ENCODE measurements around the gene MTMR10. TPM values are rescaled to one million over a fixed set of nuclear protein-coding genes. Genes with fewer than 3 reads are reported as not detected.

The MTMR10 gene
- total and polyA plus RNA-seq, 7 donors: 11.4 to 31.0 (median 24.3) TPM

DNA sequence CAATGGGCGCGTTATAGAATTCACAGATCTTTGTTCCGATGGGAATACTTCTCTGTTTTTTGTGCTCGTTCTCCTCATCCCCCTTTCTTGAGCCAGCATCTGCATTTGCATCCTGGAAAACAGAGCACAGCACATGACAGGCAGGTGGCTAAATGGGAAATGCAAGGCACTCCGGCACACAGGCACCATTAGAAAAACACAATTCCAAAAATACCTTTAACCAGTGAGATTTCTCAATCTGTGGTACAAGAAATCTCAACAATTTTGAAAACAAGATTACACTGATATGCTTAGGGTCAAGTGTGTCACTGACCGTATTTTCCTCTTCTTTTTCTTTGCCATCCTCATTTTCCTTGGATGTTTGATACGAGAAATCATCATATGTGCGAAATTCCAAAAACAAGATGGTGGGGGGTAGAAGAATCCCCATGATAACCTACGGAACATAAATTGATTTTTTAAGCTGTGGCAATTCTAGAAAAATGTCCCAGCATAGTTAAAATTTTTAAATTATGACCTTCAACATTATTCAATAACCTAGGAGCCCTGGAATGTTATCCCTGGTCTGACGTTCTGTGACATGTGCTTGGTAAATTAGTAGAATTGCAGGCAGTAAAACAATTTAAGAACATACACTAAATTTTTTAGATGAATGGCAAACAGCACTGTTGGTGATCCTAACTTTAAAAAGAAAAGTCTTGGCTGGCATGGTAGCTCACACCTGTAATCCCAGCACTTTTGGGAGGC lies 46.5 kb upstream of the MTMR10 start:
- no peak overlapping the region for H3K27ac ChIP-seq
- intact Hi-C loops (cut with DNase I): no loop called here
- H3K4me1 ChIP-seq: peaks cover 0 to 4% (median 0%) of the 10 kb centered on the region in 4 donors
- no peaks in the 10 kb centered on the region for H3K27me3 ChIP-seq
- no peak for DNase-seq
- H3K36me3 ChIP-seq: no peaks in the 10 kb centered on the region
- no peak overlapping the region for H3K4me3 ChIP-seq
- no peaks in the 10 kb centered on the region for H3K9me3 ChIP-seq
- 83 to 88% methylated on average over 10 of the region's 10 CpGs for WGBS, 2 donors
- TF ChIP-seq POLR2A (IDR thresholded peaks at IDR 0.05): no peak
- TF ChIP-seq POLR2AphosphoS5 (IDR thresholded peaks at IDR 0.05): no peak
- TF ChIP-seq, protein P1, sequence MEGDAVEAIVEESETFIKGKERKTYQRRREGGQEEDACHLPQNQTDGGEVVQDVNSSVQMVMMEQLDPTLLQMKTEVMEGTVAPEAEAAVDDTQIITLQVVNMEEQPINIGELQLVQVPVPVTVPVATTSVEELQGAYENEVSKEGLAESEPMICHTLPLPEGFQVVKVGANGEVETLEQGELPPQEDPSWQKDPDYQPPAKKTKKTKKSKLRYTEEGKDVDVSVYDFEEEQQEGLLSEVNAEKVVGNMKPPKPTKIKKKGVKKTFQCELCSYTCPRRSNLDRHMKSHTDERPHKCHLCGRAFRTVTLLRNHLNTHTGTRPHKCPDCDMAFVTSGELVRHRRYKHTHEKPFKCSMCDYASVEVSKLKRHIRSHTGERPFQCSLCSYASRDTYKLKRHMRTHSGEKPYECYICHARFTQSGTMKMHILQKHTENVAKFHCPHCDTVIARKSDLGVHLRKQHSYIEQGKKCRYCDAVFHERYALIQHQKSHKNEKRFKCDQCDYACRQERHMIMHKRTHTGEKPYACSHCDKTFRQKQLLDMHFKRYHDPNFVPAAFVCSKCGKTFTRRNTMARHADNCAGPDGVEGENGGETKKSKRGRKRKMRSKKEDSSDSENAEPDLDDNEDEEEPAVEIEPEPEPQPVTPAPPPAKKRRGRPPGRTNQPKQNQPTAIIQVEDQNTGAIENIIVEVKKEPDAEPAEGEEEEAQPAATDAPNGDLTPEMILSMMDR (IDR thresholded peaks at IDR 0.05): no peak
- no peak for TF ChIP-seq EP300 (IDR thresholded peaks at IDR 0.05)

DNA sequence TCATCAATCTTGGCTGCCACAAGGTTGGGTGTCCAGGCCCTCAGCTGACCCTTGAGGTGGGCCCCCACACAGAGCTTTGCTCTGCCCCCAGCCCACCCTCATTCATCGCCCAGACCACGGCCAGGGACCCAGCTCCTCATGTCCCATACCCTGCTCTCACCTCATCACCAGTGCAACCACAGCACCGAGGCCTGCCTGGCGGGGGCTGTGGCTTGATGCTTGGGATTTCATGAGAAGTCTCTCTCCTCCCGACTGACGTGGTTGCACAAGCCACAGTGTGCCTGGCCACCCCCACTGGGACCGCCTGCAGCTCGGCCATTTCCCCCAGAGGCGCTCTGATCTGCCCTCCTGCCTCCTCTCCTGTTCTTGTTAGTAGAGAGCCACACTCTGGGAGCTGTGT lies 45.4 kb upstream of the MTMR10 start:
- no peak overlapping the region for H3K4me3 ChIP-seq
- intact Hi-C loops (cut with DNase I): no loop called here
- no peak overlapping the region for H3K27ac ChIP-seq
- 91 to 93% methylated on average over 9 of the region's 9 CpGs for WGBS, 2 donors
- no peaks in the 10 kb centered on the region for H3K36me3 ChIP-seq
- no peak for DNase-seq
- TF ChIP-seq, protein P1 (IDR thresholded peaks at IDR 0.05): no peak
- TF ChIP-seq POLR2A (IDR thresholded peaks at IDR 0.05): no peak
- no peak for TF ChIP-seq EP300 (IDR thresholded peaks at IDR 0.05)
- TF ChIP-seq POLR2AphosphoS5 (IDR thresholded peaks at IDR 0.05): no peak
- H3K9me3 ChIP-seq: no peaks in the 10 kb centered on the region
- peaks cover 0 to 4% (median 0%) of the 10 kb centered on the region in 4 donors for H3K4me1 ChIP-seq
- no peaks in the 10 kb centered on the region for H3K27me3 ChIP-seq

DNA sequence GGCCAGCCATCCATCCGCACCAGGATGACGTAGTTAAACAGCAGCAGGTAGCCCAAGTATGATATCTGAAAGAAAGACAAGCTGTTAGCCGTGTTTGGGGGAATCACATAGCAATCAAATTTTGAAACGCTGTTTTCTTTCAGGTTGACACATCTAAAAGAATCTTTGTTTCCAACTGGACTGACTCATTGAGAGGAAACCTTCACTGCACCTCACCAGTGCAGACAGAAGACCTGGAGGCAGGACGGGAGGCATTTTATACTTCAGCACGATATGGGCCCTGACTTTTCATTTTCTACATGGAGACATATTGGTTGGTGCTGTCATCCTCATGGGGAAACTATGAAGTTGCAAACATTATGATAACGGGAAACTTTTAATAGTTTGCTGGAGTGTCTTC lies 44.2 kb upstream of the MTMR10 start:
- no peaks in the 10 kb centered on the region for H3K9me3 ChIP-seq
- intact Hi-C loops (cut with DNase I): no loop called here
- TF ChIP-seq, protein P1 (IDR thresholded peaks at IDR 0.05): no peak
- TF ChIP-seq EP300 (IDR thresholded peaks at IDR 0.05): no peak
- no peak for TF ChIP-seq POLR2AphosphoS5 (IDR thresholded peaks at IDR 0.05)
- TF ChIP-seq POLR2A (IDR thresholded peaks at IDR 0.05): no peak

DNA sequence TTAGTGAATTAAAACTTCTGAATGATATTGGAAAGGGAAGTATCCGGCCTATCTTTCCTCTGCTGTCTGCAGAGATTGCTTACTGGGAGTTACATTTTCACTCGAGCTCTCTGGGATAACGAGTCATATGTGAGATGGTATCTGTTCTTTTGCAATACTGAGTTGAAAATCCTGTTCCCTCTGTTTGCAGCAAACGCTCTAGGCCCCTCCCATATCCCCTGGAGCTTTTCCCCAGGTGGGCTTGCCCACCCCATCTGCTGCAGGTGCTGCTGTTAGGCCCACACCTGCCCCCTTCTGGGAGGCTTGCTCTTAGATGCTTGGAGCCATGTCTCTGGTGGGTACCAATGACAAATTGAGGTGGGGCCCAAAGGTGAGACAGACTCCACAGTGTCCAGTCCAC lies 42.7 kb upstream of the MTMR10 start:
- Histone ChIP-seq H3K36me3 (no peaks in the 10 kb centered on the region), H3K9me3 (no peaks in the 10 kb centered on the region), H3K27ac (no peak overlapping the region), H3K27me3 (no peaks in the 10 kb centered on the region), H3K4me3 (no peak overlapping the region), H3K4me1 (peaks cover 0 to 4% (median 0%) of the 10 kb centered on the region in 4 donors)
- TF ChIP-seq POLR2A (IDR thresholded peaks at IDR 0.05) (no peak), EP300 (IDR thresholded peaks at IDR 0.05) (no peak), POLR2AphosphoS5 (IDR thresholded peaks at IDR 0.05) (no peak)
- TF ChIP-seq, protein P1 (IDR thresholded peaks at IDR 0.05): no peak
- DNase-seq: no peak
- intact Hi-C loops (cut with DNase I): no loop called here
- 61 to 73% methylated on average over 4 of the region's 4 CpGs for WGBS, 2 donors

More for the DNA sequence above, 44.2 kb upstream of the MTMR10 start:
- WGBS, 2 donors: 91 to 94% methylated on average over 7 of the region's 7 CpGs
- H3K27ac ChIP-seq: no peak overlapping the region
- no peaks in the 10 kb centered on the region for H3K36me3 ChIP-seq
- DNase-seq: no peak
- no peak overlapping the region for H3K4me3 ChIP-seq
- no peaks in the 10 kb centered on the region for H3K27me3 ChIP-seq
- peaks cover 0 to 4% (median 0%) of the 10 kb centered on the region in 4 donors for H3K4me1 ChIP-seq

All from sigmoid colon (tissue), 7 donors.